Trophoblast cell (in vitro differentiated cells and primary cell): Measurements from ENCODE around the gene SLC31A2.

Source experiments
- DNase-seq, 2 donors: peaks; one replicate each; pipeline ENCODE4 v3.0.0-alpha.2; 2016
- H2AFZ ChIP-seq: 2 replicates; pipeline ENCODE4 v1.6.1; 2013; ENCODE audit warnings: low read length, moderate library complexity, mild to moderate bottlenecking; ENCODE audit not compliant: insufficient read depth, poor library complexity
- H2AK5ac ChIP-seq: 2 replicates; pipeline ENCODE4 v1.6.1; 2013; ENCODE audit warnings: mild to moderate bottlenecking, low read length
- H2BK120ac ChIP-seq: 2 replicates; pipeline ENCODE4 v1.6.1; 2013; ENCODE audit warnings: low read length, mild to moderate bottlenecking, moderate library complexity; ENCODE audit not compliant: insufficient read depth, poor library complexity
- H2BK12ac ChIP-seq: 2 replicates; pipeline ENCODE4 v1.6.1; 2013; ENCODE audit warnings: mild to moderate bottlenecking, low read length, moderate library complexity
- H2BK5ac ChIP-seq: 2 replicates; pipeline ENCODE4 v1.6.1; 2013; ENCODE audit warnings: low read length, low read depth, moderate library complexity, mild to moderate bottlenecking; ENCODE audit not compliant: poor library complexity
- H3K14ac ChIP-seq: 2 replicates; pipeline ENCODE4 v1.6.1; 2013; ENCODE audit warnings: mild to moderate bottlenecking, low read length
- H3K18ac ChIP-seq: 2 replicates; pipeline ENCODE4 v1.6.1; 2013; ENCODE audit warnings: mild to moderate bottlenecking, low read length
- H3K23ac ChIP-seq: 2 replicates; pipeline ENCODE4 v1.6.1; 2013; ENCODE audit warnings: low read length
- H3K27ac ChIP-seq: 2 replicates; pipeline ENCODE4 v1.5.1; 2013; ENCODE audit warnings: low read depth, mild to moderate bottlenecking, inconsistent platforms, low read length, moderate library complexity
- H3K27me3 ChIP-seq: 2 replicates; pipeline ENCODE4 v1.6.1; 2013; ENCODE audit warnings: inconsistent platforms, mild to moderate bottlenecking, low read length, moderate library complexity; ENCODE audit not compliant: insufficient read depth
- H3K36me3 ChIP-seq, 2 experiments: 1 replicate in 1 of 2; 2 replicates in 1 of 2; pipeline ENCODE4 v1.6.1; 2013; ENCODE audit warnings: low read length in 2 of 2, mild to moderate bottlenecking in 2 of 2, moderate library complexity in 1 of 2; ENCODE audit not compliant: insufficient read depth in 2 of 2, control insufficient read depth in 1 of 2
- H3K4ac ChIP-seq: 2 replicates; pipeline ENCODE4 v1.6.1; 2013; ENCODE audit warnings: low read depth, mild to moderate bottlenecking, low read length, moderate library complexity
- H3K4me1 ChIP-seq, 2 experiments: 1 replicate in 1 of 2; 2 replicates in 1 of 2; pipeline ENCODE4 v1.6.1; 2013; ENCODE audit warnings: low read length in 2 of 2, mild to moderate bottlenecking in 2 of 2, moderate library complexity in 1 of 2; ENCODE audit not compliant: insufficient read depth in 2 of 2, control insufficient read depth in 1 of 2
- H3K4me2 ChIP-seq: 2 replicates; pipeline ENCODE4 v1.6.1; 2013; ENCODE audit warnings: inconsistent platforms, mild to moderate bottlenecking, low read length, moderate library complexity
- H3K4me3 ChIP-seq: 2 replicates; pipeline ENCODE4 v1.5.1; 2013; ENCODE audit warnings: mild to moderate bottlenecking, low read depth, low read length, inconsistent platforms
- H3K79me1 ChIP-seq: one replicate; pipeline ENCODE4 v1.6.1; 2013; ENCODE audit warnings: low read length
- H3K79me2 ChIP-seq: 2 replicates; pipeline ENCODE4 v1.6.1; 2013; ENCODE audit warnings: low read length, mild to moderate bottlenecking; ENCODE audit not compliant: control insufficient read depth, insufficient read depth, poor library complexity
- H3K9ac ChIP-seq: 2 replicates; pipeline ENCODE4 v1.6.1; 2013; ENCODE audit warnings: mild to moderate bottlenecking, low read length
- H3K9me3 ChIP-seq: 2 replicates; pipeline ENCODE4 v1.6.1; 2013; ENCODE audit warnings: low read depth, mild to moderate bottlenecking, control low read depth, inconsistent platforms, low read length; ENCODE audit not compliant: insufficient read depth
- H4K12ac ChIP-seq: 2 replicates; pipeline ENCODE4 v1.6.1; 2013; ENCODE audit warnings: low read depth, mild to moderate bottlenecking, low read length, moderate library complexity
- H4K8ac ChIP-seq: 2 replicates; pipeline ENCODE4 v1.6.1; 2013; ENCODE audit warnings: low read depth, mild to moderate bottlenecking, low read length, moderate library complexity
- H4K91ac ChIP-seq: one replicate; pipeline ENCODE4 v1.6.1; 2013; ENCODE audit warnings: low read depth, mild to moderate bottlenecking, low read length, moderate library complexity
- WGBS: extraction: QIAGEN DNeasy Blood & Tissue Kit; methylation state at CpG from one replicate; pipeline ENCODE4 v1.1.7; 2013; ENCODE audit warnings: missing lambda C conversion rate; ENCODE audit not compliant: insufficient read length, insufficient coverage; ENCODE audit errors: extremely low coverage; 5-methylcytosine and 5-hydroxymethylcytosine counted together

The SLC31A2 gene

GRCh38 chr9:113163001-113163400 lies 12.2 kb downstream of the SLC31A2 start:
- Histone ChIP-seq H3K36me3 (peaks cover 30 to 55% of the 10 kb centered on the region in 2 experiments), H2AFZ (no peak overlapping the region), H3K4ac (no peak overlapping the region), H4K12ac (no peak overlapping the region), H3K18ac (no peak overlapping the region), H2AK5ac (no peak overlapping the region), H3K27ac (no peak overlapping the region), H2BK5ac (no peak overlapping the region), H3K4me3 (no peak overlapping the region), H3K79me2 (no peaks in the 10 kb centered on the region), H3K9me3 (peaks cover 4% of the 10 kb centered on the region), H3K9ac (no peak overlapping the region), H3K4me2 (no peak overlapping the region), H3K4me1 (peaks cover 0 to 5% of the 10 kb centered on the region in 2 experiments), H2BK120ac (no peak overlapping the region), H3K27me3 (no peaks in the 10 kb centered on the region), H3K14ac (no peak overlapping the region), H2BK12ac (no peak overlapping the region), H4K91ac (no peak overlapping the region), H3K23ac (no peak overlapping the region), H4K8ac (no peak overlapping the region), H3K79me1 (no peaks in the 10 kb centered on the region)
- no CpG with 5 or more reads among the region's 3 CpGs for WGBS
- DNase-seq, result no peak

- Histone ChIP-seq H3K9me3 (peaks cover 6% of the 10 kb centered on the region), H3K4me1 (peaks cover 0 to 5% of the 10 kb centered on the region in 2 experiments), H4K12ac (no peak overlapping the region), H4K8ac (no peak overlapping the region), H3K18ac (no peak overlapping the region), H3K23ac (no peak overlapping the region), H3K9ac (no peak overlapping the region), H3K36me3 (peaks cover 46 to 68% of the 10 kb centered on the region in 2 experiments), H3K27me3 (no peaks in the 10 kb centered on the region), H2BK5ac (no peak overlapping the region), H3K79me2 (no peaks in the 10 kb centered on the region), H2BK120ac (no peak overlapping the region), H3K4me3 (no peak overlapping the region), H3K4ac (no peak overlapping the region), H3K14ac (no peak overlapping the region), H3K27ac (no peak overlapping the region), H4K91ac (no peak overlapping the region), H3K4me2 (no peak overlapping the region), H2AK5ac (no peak overlapping the region), H2AFZ (no peak overlapping the region), H2BK12ac (no peak overlapping the region), H3K79me1 (no peaks in the 10 kb centered on the region)
- no peak for DNase-seq
- WGBS, result no CpG with 5 or more reads among the region's 4 CpGs
These were observed 13.9 kb downstream of the SLC31A2 start for GRCh38 chr9:113164536-113165300.

- peaks cover 54 to 77% of the 10 kb centered on the region in 2 experiments for H3K36me3 ChIP-seq
- peaks cover 6% of the 10 kb centered on the region for H3K9me3 ChIP-seq
- H3K9ac ChIP-seq, result no peak overlapping the region
- H3K23ac ChIP-seq, result no peak overlapping the region
- DNase-seq, result no peak
- no peak overlapping the region for H3K27ac ChIP-seq
- H3K79me1 ChIP-seq, result no peaks in the 10 kb centered on the region
- H3K4me3 ChIP-seq, result no peak overlapping the region
- no peak overlapping the region for H2AK5ac ChIP-seq
- H3K27me3 ChIP-seq, result no peaks in the 10 kb centered on the region
- H3K79me2 ChIP-seq, result no peaks in the 10 kb centered on the region
- H2BK120ac ChIP-seq, result no peak overlapping the region
- no peak overlapping the region for H3K4me2 ChIP-seq
- no peak overlapping the region for H4K91ac ChIP-seq
- no peak overlapping the region for H3K14ac ChIP-seq
- H2BK5ac ChIP-seq, result no peak overlapping the region
- no peak overlapping the region for H4K8ac ChIP-seq
- no CpG with 5 or more reads among the region's 4 CpGs for WGBS
- no peak overlapping the region for H2AFZ ChIP-seq
- no peak overlapping the region for H4K12ac ChIP-seq
- no peak overlapping the region for H3K4ac ChIP-seq
- no peak overlapping the region for H3K18ac ChIP-seq
- H2BK12ac ChIP-seq, result no peak overlapping the region
- H3K4me1 ChIP-seq, result peaks cover 0 to 5% of the 10 kb centered on the region in 2 experiments
These were observed 15.2 kb downstream of the SLC31A2 start for GRCh38 chr9:113166039-113166438.

- H2BK5ac ChIP-seq, result no peak overlapping the region
- no peak overlapping the region for H4K91ac ChIP-seq
- H3K36me3 ChIP-seq, result peaks cover 48 to 74% of the 10 kb centered on the region in 2 experiments
- H3K18ac ChIP-seq, result no peak overlapping the region
- peaks cover 4% of the 10 kb centered on the region for H3K9me3 ChIP-seq
- no peak overlapping the region for H3K14ac ChIP-seq
- H3K4ac ChIP-seq, result no peak overlapping the region
- no CpG with 5 or more reads among the region's 5 CpGs for WGBS
- H3K4me1 ChIP-seq, result no peaks in the 10 kb centered on the region
- H3K79me2 ChIP-seq, result no peaks in the 10 kb centered on the region
- H4K12ac ChIP-seq, result no peak overlapping the region
- no peak overlapping the region for H3K27ac ChIP-seq
- H2BK12ac ChIP-seq, result no peak overlapping the region
- H3K79me1 ChIP-seq, result no peaks in the 10 kb centered on the region
- no peak overlapping the region for H3K4me2 ChIP-seq
- no peak overlapping the region for H3K4me3 ChIP-seq
- H3K27me3 ChIP-seq, result no peaks in the 10 kb centered on the region
- DNase-seq, result no peak
- H3K9ac ChIP-seq, result no peak overlapping the region
- no peak overlapping the region for H3K23ac ChIP-seq
- no peak overlapping the region for H2AK5ac ChIP-seq
- H2BK120ac ChIP-seq, result no peak overlapping the region
- no peak overlapping the region for H2AFZ ChIP-seq
- H4K8ac ChIP-seq, result no peak overlapping the region
These were observed 18.0 kb downstream of the SLC31A2 start for GRCh38 chr9:113168809-113169208.
